GM18519 (cell line): Measurements from ENCODE around the gene WDR70.

Experiments used
- ATAC-seq: cut with Tn5 transposase; IDR thresholded peaks from one replicate; pipeline ENCODE4 v1.9.1; 2021; ENCODE audit warnings: mild to moderate bottlenecking, moderate library complexity; ENCODE audit not compliant: unreplicated experiment, low FRiP score

Gene WDR70

DNA sequence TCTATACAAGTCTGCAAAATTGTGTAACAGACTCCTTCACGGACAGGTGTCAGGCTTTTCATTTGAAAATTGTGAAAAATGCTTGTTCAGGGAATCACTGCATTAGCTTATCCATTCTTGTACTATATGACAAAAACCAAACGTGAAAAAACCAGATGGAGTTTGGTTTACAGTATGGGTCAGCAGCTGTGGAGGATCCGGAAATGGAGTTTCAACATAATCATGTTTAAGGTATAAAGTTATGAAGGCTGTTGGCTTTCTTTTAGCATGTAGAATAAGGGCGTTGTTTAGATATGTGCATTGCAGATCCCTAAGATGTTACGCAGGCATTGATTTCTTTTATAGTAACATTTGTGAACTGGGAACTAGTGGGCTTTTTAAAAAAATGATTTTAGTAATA is 336.9 kb downstream of the WDR70 start:
- no peak for ATAC-seq

DNA sequence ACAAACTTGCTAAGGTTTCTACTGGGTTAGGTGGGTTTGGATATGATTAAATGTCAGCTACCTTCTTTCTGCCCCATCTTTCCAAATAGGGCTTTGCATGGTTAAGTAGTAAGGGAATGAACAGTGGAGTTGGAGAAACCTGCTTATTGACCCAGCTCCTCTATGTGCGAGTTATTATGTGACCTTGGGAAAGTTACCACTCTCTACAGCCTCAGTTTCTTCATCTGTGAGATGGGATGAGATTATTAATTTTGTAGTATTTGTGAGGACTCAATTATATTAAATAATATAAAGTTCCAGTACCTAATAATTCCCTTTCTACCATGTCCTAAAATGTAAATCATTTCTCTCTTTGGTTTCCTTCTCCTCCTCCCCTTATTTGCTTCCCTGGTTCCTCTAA is 337.3 kb downstream of the WDR70 start:
- ATAC-seq = no peak

DNA sequence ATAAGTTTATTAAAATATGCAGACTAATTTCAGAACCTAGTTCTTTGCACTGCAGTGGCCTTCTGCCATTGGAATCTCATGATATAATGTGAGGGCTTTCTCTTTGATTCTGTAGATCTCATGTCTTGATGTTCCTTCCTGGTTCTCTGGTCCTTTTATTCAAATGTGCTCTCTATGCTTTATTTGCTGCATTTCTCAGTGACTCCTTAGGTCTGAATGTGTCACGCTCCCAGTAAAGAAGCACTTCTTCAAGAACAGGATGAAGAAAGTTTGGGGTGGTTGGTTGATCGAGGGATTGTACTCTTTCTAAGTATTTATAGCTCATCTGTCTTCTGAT is 338.1 kb downstream of the WDR70 start:
- ATAC-seq = no peak

GRCh38 chr5:37717613-37718431 is 338.7 kb downstream of the WDR70 start:
- no peak for ATAC-seq

DNA sequence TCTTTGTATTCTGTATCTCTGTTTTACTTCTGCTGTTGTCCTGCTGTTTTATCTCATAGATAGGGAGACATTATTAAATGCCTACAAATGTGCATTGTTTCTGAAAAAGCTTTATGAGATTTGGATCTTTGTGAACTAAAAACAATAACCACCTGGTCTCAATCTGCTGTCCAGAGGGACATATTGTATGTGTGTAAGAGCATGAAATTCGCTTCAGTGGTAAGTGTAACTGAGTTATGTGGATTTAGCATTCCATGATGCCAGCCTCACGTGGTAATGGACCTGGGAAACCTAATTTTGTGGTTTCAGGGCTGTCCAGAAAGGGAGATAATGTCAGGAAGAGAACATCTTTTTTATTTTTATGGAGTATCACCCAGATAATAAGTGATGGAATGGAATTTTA is 341.4 kb downstream of the WDR70 start:
- no peak for ATAC-seq

DNA sequence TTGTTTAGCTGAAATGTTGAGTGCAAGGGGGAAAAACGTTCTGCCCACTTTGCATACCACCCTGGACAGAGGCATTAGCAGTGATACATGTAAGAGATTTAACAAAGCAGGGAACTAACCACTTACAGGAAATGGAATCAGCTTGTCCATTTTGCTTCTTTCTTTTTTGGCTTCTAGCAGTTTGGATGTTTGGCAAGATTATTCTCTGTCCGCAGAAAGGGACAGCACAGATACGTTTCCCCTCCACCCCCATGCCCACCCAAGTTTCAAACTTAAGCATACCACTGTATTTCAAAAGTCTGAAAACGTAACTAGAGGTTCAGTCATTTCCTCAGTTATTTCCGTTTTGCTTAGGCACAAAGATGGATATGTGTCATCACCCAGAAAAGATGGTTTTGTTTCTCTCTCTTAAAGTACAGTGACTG is 342.3 kb downstream of the WDR70 start:
- ATAC-seq = peak; percentile 76

DNA sequence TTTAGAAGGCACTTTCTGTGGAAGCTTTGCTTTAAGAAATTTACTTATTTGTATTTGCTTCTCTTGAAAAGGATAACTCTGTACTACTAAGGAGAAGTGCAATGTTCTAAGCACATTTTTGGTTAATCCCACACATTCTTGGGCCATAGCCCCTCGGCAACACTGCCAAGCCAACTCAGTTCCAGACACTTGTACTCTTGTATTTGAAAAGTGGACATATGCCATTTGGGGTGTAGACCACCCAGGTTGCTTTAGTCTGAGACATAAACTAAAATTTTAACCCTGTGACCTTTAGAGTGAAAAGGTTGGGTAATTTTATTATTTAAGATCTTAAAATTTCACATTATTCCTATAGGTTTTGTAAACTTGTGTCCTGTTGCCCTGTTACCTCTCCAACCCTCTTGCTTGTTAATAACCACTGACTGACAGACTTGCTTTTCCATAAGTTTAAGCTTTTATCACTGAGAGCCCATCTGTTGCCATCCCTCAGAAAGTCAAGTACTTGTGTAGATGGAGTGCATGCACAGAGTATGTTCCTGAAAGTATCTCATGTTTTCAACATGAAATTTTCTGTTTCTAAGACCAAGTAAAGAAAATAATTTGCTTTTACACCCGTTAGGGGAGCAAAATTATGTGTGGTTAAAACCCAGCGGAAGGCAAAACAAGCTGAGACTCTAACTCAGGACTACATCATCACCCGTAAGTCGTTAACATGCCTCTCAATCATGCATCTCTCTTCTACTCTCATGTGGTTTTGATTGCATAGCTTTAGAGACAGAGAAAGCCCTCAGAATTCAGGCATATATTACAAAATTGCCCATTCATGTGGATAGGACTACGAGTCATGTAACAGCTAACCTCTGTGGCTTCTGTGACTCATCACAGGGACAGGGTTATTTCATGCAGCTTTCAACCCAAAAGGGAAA is 343.4 kb downstream of the WDR70 start:
- ATAC-seq = no peak

DNA sequence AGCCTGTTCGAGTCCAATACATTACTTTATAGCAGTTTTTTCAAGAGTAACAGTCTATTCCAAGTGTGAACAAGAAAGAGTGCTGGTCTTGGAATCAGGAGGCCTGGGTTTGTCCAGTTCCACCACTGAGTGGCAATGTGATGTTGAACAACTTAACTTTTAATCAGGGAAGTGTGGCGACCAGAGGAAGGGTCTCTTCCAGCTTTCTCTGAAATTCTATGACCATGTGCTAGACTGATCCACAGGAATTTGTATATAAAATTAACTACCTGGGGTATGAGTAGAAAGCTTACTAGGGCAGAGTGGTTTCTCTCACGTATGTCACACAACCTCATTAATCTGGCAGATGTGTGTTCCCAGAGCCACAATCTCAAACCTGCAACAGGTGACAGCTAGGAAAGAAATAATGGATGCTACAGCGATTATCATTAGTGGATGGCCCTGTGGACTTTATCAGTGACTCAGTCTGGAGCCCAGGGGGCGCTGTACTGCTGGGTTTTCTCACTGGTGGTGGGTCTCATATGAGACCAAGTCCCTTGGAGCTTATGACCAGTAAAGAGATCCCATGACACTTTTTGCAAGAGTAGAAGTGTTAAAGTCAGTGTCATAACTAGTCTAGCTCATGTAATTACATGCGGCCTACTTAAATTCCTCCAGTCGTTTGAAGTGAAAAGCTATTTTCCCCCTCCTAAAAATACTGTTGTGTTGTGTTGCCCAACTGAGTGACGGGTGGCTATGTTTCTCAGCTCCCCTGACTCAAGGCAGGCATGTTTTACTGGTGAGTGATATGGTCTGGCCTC is 344.2 kb downstream of the WDR70 start:
- no peak for ATAC-seq

DNA sequence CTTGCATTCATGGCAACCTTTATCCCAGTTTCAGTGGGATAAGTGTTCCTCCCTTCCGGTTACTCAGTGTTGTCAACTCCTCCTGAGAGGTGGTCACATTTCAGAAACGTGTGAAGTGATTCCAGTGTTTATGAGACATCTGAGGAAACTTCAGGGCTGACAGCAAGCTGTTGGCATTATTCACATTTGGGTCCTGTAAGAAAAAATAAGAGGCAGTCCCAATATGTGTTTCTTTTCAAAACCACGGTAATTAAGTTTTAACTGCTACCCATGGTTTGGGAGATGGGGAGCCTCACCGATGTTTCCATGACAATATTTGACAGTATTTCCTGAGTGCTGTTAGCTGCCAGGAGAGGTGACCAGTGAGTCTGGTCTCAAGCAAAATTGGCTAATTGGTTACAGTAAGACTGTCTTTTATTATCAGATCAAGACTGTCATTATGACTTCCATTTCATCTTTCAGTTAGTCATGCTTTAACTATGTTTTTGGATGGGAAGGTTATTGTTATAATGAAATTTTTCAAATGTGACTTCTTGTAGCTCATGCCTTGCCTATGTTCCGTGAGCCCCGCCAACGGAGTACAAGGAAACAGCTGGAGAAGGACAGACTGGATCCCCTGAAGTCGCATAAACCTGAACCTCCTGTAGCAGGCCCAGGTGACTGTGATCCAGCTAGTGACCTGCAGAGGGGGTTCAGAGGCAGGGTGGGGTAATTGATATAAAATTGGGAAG is 345.4 kb downstream of the WDR70 start:
- ATAC-seq = no peak

DNA sequence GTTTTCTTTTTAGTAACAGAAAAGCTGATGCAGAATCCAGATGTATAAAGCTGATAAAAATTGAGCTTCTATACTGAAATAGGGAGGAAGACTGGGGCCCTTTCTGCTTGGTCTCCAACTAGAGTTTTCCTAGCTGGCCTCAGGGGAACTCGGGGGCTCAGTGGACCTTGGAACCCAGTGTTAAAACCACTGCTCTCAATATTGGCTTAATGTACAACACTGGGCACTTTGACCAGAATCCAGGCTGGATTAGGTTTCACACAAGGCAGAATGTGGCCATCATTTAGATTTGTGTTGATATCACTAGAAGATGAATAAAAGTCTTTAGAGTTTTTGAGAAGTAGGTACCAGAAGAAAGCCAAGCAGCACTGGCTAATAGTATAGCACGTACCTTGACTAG is 346.1 kb downstream of the WDR70 start:
- ATAC-seq = no peak

DNA sequence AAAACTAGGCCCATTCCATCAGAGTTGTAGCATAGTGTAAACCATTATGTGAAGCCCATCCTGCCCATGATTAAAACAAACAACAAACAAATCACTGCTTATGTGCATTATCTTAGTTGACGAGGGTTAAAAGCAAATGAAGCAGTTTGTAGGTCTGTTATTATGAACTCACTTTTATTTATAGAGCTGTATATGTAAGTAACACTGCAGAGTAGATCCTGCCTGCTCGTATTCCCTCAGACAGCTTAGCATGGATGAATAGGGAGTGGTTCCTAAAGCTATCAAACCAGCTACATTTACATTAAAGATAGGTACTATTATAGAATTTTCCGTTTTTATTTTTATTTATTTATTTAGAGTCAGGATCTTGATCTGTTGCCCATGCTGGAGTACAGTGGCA is 348.1 kb downstream of the WDR70 start:
- no peak for ATAC-seq

DNA sequence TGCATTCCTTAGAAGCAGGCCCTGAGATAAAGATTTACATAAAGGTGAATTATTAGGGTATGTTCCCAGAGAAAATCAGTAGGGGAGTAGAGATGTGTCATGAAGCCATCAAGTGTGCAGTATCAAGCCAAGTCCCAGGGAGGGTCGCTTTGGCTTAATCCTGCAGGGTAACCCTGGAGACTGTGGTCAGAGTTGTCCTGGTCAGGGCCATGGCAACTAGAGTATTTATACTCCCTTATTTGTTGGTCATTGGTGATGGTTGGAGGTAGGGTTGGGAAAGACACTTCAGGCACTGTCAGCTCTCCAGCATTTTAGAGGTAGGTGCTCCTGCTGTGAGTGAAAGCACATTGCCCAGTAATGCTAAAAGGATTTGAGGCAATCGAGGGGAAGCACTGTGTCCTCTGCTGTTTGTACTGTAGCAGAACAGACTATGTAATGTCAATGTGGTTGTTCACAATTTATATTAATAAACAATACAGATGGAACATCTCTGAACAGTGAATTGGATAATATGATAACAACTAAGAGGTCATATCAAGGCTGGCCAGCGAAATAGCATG is 351.9 kb downstream of the WDR70 start:
- no peak for ATAC-seq

- ATAC-seq = no peak
These were observed 355.0 kb downstream of the WDR70 start for GRCh38 chr5:37734114-37734513.

DNA sequence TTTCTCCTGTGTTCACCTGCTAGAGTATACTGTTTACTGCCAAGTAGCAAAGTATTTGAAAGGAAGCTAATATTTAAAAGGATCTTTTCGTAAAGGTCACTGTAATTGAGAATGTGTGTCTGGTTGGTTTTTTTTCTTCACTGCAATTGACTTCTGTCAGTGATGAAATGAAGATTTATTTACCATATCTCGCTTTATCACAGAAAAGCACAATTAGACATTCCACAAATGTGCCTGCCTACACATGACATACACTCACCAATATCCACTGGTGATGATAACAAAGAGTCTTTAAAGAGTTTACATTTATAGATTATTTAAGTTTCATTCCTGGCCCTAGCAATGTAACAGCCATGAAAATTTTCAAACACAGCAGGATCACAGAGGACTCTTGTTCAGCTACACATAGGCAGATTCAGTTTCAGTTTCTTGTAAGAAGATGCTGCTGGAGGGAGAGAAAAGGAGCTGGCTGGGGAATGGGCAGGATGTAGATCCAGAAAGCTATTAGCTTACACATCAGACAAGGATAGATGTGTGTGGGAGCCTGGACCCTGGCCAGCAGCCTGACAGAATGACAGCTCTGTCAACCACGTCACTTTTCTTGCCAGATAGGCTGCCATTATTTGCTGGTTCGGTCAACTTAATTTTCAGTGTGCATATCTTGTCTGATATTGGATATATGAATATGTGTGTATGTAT is 356.7 kb downstream of the WDR70 start:
- no peak for ATAC-seq

- no peak for ATAC-seq
These were observed 357.3 kb downstream of the WDR70 start for GRCh38 chr5:37736397-37736796.

- no peak for ATAC-seq
These were observed 358.4 kb downstream of the WDR70 start for GRCh38 chr5:37737326-37738056.

GRCh38 chr5:37738057-37738691 is 359.1 kb downstream of the WDR70 start:
- peak; percentile 85 for ATAC-seq

- ATAC-seq = no peak
These were observed 359.9 kb downstream of the WDR70 start for GRCh38 chr5:37738865-37739488.
